Smooth muscle cell (in vitro differentiated cells): ENCODE measurements around the gene CAMTA2. TPM values are rescaled to one million over a fixed set of nuclear protein-coding genes. Genes with fewer than 3 reads are reported as not detected.
A peak's percentile ranks its signal among the peaks of the same experiment; 100 is the strongest.

ENCODE experiments used
- DNase-seq: peaks from one replicate; lab custom pipeline; 2025; ENCODE audit not compliant: unreplicated experiment; lab: John Stamatoyannopoulos, UW
- H2AFZ ChIP-seq: fragments of 200-600 bp; sonication (generic); 2 replicates; pipeline ENCODE4 v1.6.0; 2016; ENCODE audit warnings: antibody characterized with exemption, low read depth, mild to moderate bottlenecking
- H3F3A ChIP-seq: fragments of 200-600 bp; sonication (generic); 2 replicates; pipeline ENCODE4 v1.6.0; 2017; ENCODE audit warnings: antibody characterized with exemption, low read depth
- H3K27ac ChIP-seq: fragments of 200-600 bp; sonication (generic); 2 replicates; pipeline ENCODE4 v1.5.1; 2016; ENCODE audit warnings: low read depth, mild to moderate bottlenecking
- H3K27me3 ChIP-seq: fragments of 200-600 bp; sonication (generic); 2 replicates; pipeline ENCODE4 v1.6.1; 2016; ENCODE audit warnings: low read depth, mild to moderate bottlenecking
- H3K36me3 ChIP-seq: fragments of 200-600 bp; sonication (generic); 2 replicates; pipeline ENCODE4 v1.5.1; 2016; ENCODE audit warnings: low read depth
- H3K4me1 ChIP-seq: fragments of 200-600 bp; sonication (generic); 2 replicates; pipeline ENCODE4 v1.5.1; 2016; ENCODE audit warnings: low read depth
- H3K4me2 ChIP-seq: fragments of 200-600 bp; sonication (generic); 2 replicates; pipeline ENCODE4 v1.6.0; 2016; ENCODE audit warnings: mild to moderate bottlenecking
- H3K4me3 ChIP-seq: fragments of 200-600 bp; sonication (generic); 2 replicates; pipeline ENCODE4 v1.5.1; 2016; ENCODE audit warnings: mild to moderate bottlenecking
- H3K79me2 ChIP-seq: fragments of 200-600 bp; sonication (generic); 2 replicates; pipeline ENCODE4 v1.6.0; 2016; ENCODE audit warnings: low read depth, mild to moderate bottlenecking
- H3K9ac ChIP-seq: fragments of 200-600 bp; sonication (generic); 2 replicates; pipeline ENCODE4 v1.6.0; 2016; ENCODE audit warnings: low read depth
- H3K9me3 ChIP-seq: fragments of 200-600 bp; sonication (generic); replicated peaks from 2 replicates; pipeline ENCODE4 v1.5.1; 2016; ENCODE audit warnings: low read depth
- H4K20me1 ChIP-seq: fragments of 200-600 bp; sonication (generic); 2 replicates; pipeline ENCODE4 v1.6.0; 2016; ENCODE audit warnings: low read depth
- CTCF ChIP-seq: fragments of 200-600 bp; sonication (generic); IDR thresholded peaks from 2 replicates; pipeline ENCODE4 v1.5.1; 2017; ENCODE audit warnings: borderline replicate concordance, mild to moderate bottlenecking, antibody characterized with exemption; ENCODE audit not compliant: insufficient read depth, poor library complexity, severe bottlenecking
- WGBS: methylation state at CpG from one replicate; pipeline ENCODE4 v1.1.7; 2016; ENCODE audit warnings: low lambda C conversion rate; 5-methylcytosine and 5-hydroxymethylcytosine counted together
- microRNA-seq: library from miRNA; unstranded; fragments of <30 nt; microRNA quantifications from one replicate; pipeline ENCODE4, GENCODE V29; 2016; ENCODE audit warnings: borderline number of aligned reads
- polyA plus RNA-seq: library from polyadenylated mRNA; unstranded; fragments of >200 nt; fragmentation: Nextera tagmentation; extraction: Ambion mirVana; gene quantifications from 2 replicates; pipeline ENCODE4 v1.2.1, GENCODE V29; 2016
- small RNA-seq: library from RNA; depleted of rRNA; stranded (forward); fragments of <200 nt; gene quantifications from one replicate; pipeline ENCODE3, GENCODE V24; 2014
- total RNA-seq: library from RNA; depleted of rRNA; stranded (reverse); fragments of >200 nt; gene quantifications from 2 replicates; pipeline ENCODE4 v1.2.3, GENCODE V29; 2014

CAMTA2 gene
- total and polyA plus RNA-seq, 2 experiments from 2014 or later = 5.1 to 26.2 TPM

- TF ChIP-seq CTCF = no peak
- H3K27me3 ChIP-seq = no peaks in the 10 kb centered on the region
- H3K4me3 ChIP-seq = no peak overlapping the region
- no peaks in the 10 kb centered on the region for H3K79me2 ChIP-seq
- H3K4me2 ChIP-seq = no peak overlapping the region
- no peak for DNase-seq
- WGBS = 92% methylated on average over 4 of the region's 4 CpGs
- no peaks in the 10 kb centered on the region for H3K4me1 ChIP-seq
- H2AFZ ChIP-seq = no peak overlapping the region
- H3K9me3 ChIP-seq = no peaks in the 10 kb centered on the region
- no peak overlapping the region for H3K9ac ChIP-seq
- H3K36me3 ChIP-seq = no peaks in the 10 kb centered on the region
- peaks cover 11% of the 10 kb centered on the region for H3F3A ChIP-seq
- H3K27ac ChIP-seq = peak overlapping the region; percentile 75
- H4K20me1 ChIP-seq = no peaks in the 10 kb centered on the region
Measured at GRCh38 chr17:4921320-4921719, 66.2 kb downstream of the CAMTA2 start.

- WGBS = 71% methylated on average over 10 of the region's 10 CpGs
- Histone ChIP-seq H3K27me3 (no peaks in the 10 kb centered on the region), H2AFZ (no peak overlapping the region), H3K9ac (no peak overlapping the region), H3K79me2 (no peaks in the 10 kb centered on the region), H3K4me3 (no peak overlapping the region), H3K4me1 (no peaks in the 10 kb centered on the region), H3K36me3 (no peaks in the 10 kb centered on the region), H3K9me3 (no peaks in the 10 kb centered on the region), H3F3A (peaks cover 11% of the 10 kb centered on the region), H3K27ac (peak overlapping the region; percentile 75), H3K4me2 (peak overlapping the region; percentile 60), H4K20me1 (no peaks in the 10 kb centered on the region)
- TF ChIP-seq CTCF = no peak
- DNase-seq = no peak
Measured at GRCh38 chr17:4920351-4921048, 67.0 kb downstream of the CAMTA2 start.

GRCh38 chr17:4919511-4920047, 67.9 kb downstream of the CAMTA2 start:
- Histone ChIP-seq H3K79me2 (no peaks in the 10 kb centered on the region), H3K9me3 (no peaks in the 10 kb centered on the region), H2AFZ (no peak overlapping the region), H3F3A (peaks cover 11% of the 10 kb centered on the region), H3K27ac (peak overlapping the region; percentile 75), H3K27me3 (no peaks in the 10 kb centered on the region), H4K20me1 (no peaks in the 10 kb centered on the region), H3K36me3 (no peaks in the 10 kb centered on the region), H3K4me2 (no peak overlapping the region), H3K4me3 (no peak overlapping the region), H3K4me1 (no peaks in the 10 kb centered on the region), H3K9ac (no peak overlapping the region)
- no peak for DNase-seq
- TF ChIP-seq CTCF = no peak
- 59% methylated on average over 8 of the region's 8 CpGs for WGBS

Small RNAs within 50 kb of the gene (microRNA-seq; reads per million reads assigned to microRNA genes)
- gene MIR6864 (not detected), gene MIR6865 (not detected)

Small RNAs within 50 kb of the gene (small RNA-seq; reads per million reads assigned to genes)
- gene MIR6864 = 0.11 reads per million
- gene MIR6865 = 0.16 reads per million

Other genes with a start within 250 kb of the CAMTA2 start
- gene ZMYND15, start 247.8 kb downstream of the CAMTA2 start, total RNA-seq = not detected in 2 replicates
- 0.54 TPM in 1 of 2 replicates, not detected in the other for gene ZMYND15, start 247.8 kb downstream of the CAMTA2 start, polyA plus RNA-seq
- gene CXCL16, start 247.7 kb downstream of the CAMTA2 start, total RNA-seq = 2.4 and 3.2 TPM in 2 replicates
- gene CXCL16, start 247.7 kb downstream of the CAMTA2 start, polyA plus RNA-seq = 2.3 and 9.2 TPM in 2 replicates
- gene TM4SF5, start 215.8 kb downstream of the CAMTA2 start, total RNA-seq = not detected in 2 replicates
- not detected in 2 replicates for gene TM4SF5, start 215.8 kb downstream of the CAMTA2 start, polyA plus RNA-seq
- not detected in 2 replicates for gene VMO1, start 201.3 kb downstream of the CAMTA2 start, total RNA-seq
- gene VMO1, start 201.3 kb downstream of the CAMTA2 start, polyA plus RNA-seq = 0.44 and 0.94 TPM in 2 replicates
- gene GLTPD2, start 198.7 kb downstream of the CAMTA2 start, total RNA-seq = not detected in 2 replicates
- 0.82 and 0.89 TPM in 2 replicates for gene GLTPD2, start 198.7 kb downstream of the CAMTA2 start, polyA plus RNA-seq
- 139 and 162 TPM in 2 replicates for gene PSMB6, start 191.5 kb downstream of the CAMTA2 start, total RNA-seq
- 434 and 438 TPM in 2 replicates for gene PSMB6, start 191.5 kb downstream of the CAMTA2 start, polyA plus RNA-seq
- 19.9 and 20.3 TPM in 2 replicates for gene PLD2, start 180.5 kb downstream of the CAMTA2 start, total RNA-seq
- 9.9 and 26.4 TPM in 2 replicates for gene PLD2, start 180.5 kb downstream of the CAMTA2 start, polyA plus RNA-seq
- gene MINK1, start 154.3 kb downstream of the CAMTA2 start, total RNA-seq = 25.3 and 26.6 TPM in 2 replicates
- gene MINK1, start 154.3 kb downstream of the CAMTA2 start, polyA plus RNA-seq = 26.8 and 40.3 TPM in 2 replicates
- gene C17orf107, start 88.1 kb downstream of the CAMTA2 start, total RNA-seq = 5.0 and 9.9 TPM in 2 replicates
- gene C17orf107, start 88.1 kb downstream of the CAMTA2 start, polyA plus RNA-seq = 10.7 and 14.1 TPM in 2 replicates
- 1.7 and 4.3 TPM in 2 replicates for gene CHRNE, start 84.6 kb downstream of the CAMTA2 start, total RNA-seq
- gene CHRNE, start 84.6 kb downstream of the CAMTA2 start, polyA plus RNA-seq = 0.83 and 2.7 TPM in 2 replicates
- gene GP1BA, start 55.4 kb downstream of the CAMTA2 start, total RNA-seq = not detected in 2 replicates
- 0.07 and 0.41 TPM in 2 replicates for gene GP1BA, start 55.4 kb downstream of the CAMTA2 start, polyA plus RNA-seq
- 29.9 and 39.3 TPM in 2 replicates for gene SLC25A11, start 47.6 kb downstream of the CAMTA2 start, total RNA-seq
- 64.9 and 67.5 TPM in 2 replicates for gene SLC25A11, start 47.6 kb downstream of the CAMTA2 start, polyA plus RNA-seq
- 23.7 and 39.6 TPM in 2 replicates for gene RNF167, start 47.4 kb downstream of the CAMTA2 start, total RNA-seq
- gene RNF167, start 47.4 kb downstream of the CAMTA2 start, polyA plus RNA-seq = 59.4 and 61.6 TPM in 2 replicates
- gene PFN1, start 39.1 kb downstream of the CAMTA2 start, total RNA-seq = 681 and 838 TPM in 2 replicates
- gene PFN1, start 39.1 kb downstream of the CAMTA2 start, polyA plus RNA-seq = 1,482 and 1,485 TPM in 2 replicates
- gene ENO3, start 36.6 kb downstream of the CAMTA2 start, total RNA-seq = 2.4 and 5.9 TPM in 2 replicates
- 13.1 and 14.5 TPM in 2 replicates for gene ENO3, start 36.6 kb downstream of the CAMTA2 start, polyA plus RNA-seq
- gene SPAG7, start 19.9 kb downstream of the CAMTA2 start, total RNA-seq = 59.8 and 70.7 TPM in 2 replicates
- 187 and 192 TPM in 2 replicates for gene SPAG7, start 19.9 kb downstream of the CAMTA2 start, polyA plus RNA-seq
- gene INCA1, start 9.8 kb upstream of the CAMTA2 start, total RNA-seq = 0.36 TPM in 1 of 2 replicates, not detected in the other
- gene INCA1, start 9.8 kb upstream of the CAMTA2 start, polyA plus RNA-seq = 1.4 TPM in 2 replicates
- gene KIF1C, start 10.3 kb upstream of the CAMTA2 start, total RNA-seq = 20.9 and 22.3 TPM in 2 replicates
- gene KIF1C, start 10.3 kb upstream of the CAMTA2 start, polyA plus RNA-seq = 36.2 and 52.3 TPM in 2 replicates
- 0.31 and 1.7 TPM in 2 replicates for gene SLC52A1, start 47.8 kb upstream of the CAMTA2 start, total RNA-seq
- gene SLC52A1, start 47.8 kb upstream of the CAMTA2 start, polyA plus RNA-seq = 0.21 and 0.31 TPM in 2 replicates
- 0.22 and 0.27 TPM in 2 replicates for gene ZFP3, start 90.8 kb upstream of the CAMTA2 start, total RNA-seq
- 0.13 and 0.56 TPM in 2 replicates for gene ZFP3, start 90.8 kb upstream of the CAMTA2 start, polyA plus RNA-seq
- 11.2 and 12.5 TPM in 2 replicates for gene ZNF232, start 124.2 kb upstream of the CAMTA2 start, total RNA-seq
- 12.8 and 13.0 TPM in 2 replicates for gene ZNF232, start 124.2 kb upstream of the CAMTA2 start, polyA plus RNA-seq
- 0.09 TPM in 1 of 2 replicates, not detected in the other for gene USP6, start 128.4 kb upstream of the CAMTA2 start, total RNA-seq
- gene USP6, start 128.4 kb upstream of the CAMTA2 start, polyA plus RNA-seq = 0.08 and 0.09 TPM in 2 replicates
- 2.7 and 7.2 TPM in 2 replicates for gene ZNF594, start 204.2 kb upstream of the CAMTA2 start, total RNA-seq
- gene ZNF594, start 204.2 kb upstream of the CAMTA2 start, polyA plus RNA-seq = 1.00 and 2.8 TPM in 2 replicates
- not detected in 2 replicates for gene SCIMP, start 247.2 kb upstream of the CAMTA2 start, total RNA-seq
- gene SCIMP, start 247.2 kb upstream of the CAMTA2 start, polyA plus RNA-seq = 0.07 TPM in 1 of 2 replicates, not detected in the other